Mammary epithelial cell (primary cell): ENCODE data around the gene APLP1.

Source experiments
- CTCF ChIP-seq, 2 donors: IDR thresholded peaks in 1 of 2; conservative IDR thresholded peaks in 1 of 2; 2 replicates each; pipeline ENCODE4 v1.5.1; 2011 to 2012; ENCODE audit warnings: inconsistent platforms in 2 of 2, low read length in 2 of 2, mild to moderate bottlenecking in 2 of 2, control low read depth in 1 of 2, low read depth in 1 of 2; ENCODE audit not compliant: insufficient read depth in 1 of 2; ENCODE audit errors: extremely low read depth in 1 of 2
- EZH2 ChIP-seq: IDR thresholded peaks from 2 replicates; pipeline ENCODE4 v1.6.1; 2012; ENCODE audit warnings: low read length, inconsistent platforms, borderline replicate concordance

DNA sequence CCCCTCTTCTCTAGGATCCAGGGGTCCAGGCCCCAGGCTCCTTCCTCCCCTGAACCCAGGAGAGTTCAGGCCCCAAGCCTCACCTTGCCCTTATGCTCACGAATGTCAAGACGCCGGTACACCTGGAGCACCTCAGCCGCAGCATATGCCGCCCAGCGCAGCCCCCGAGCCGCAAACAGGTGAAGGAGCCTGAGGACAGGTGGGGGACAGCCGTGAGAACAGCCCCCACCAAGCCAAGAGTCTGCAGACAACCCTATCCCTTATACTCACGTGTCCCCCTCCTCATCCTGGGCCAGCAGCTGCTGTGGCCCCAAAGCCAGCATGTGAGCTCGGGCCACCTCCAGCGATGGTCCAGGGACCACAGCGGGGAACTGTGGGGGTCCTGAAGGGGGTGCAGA lies 28.3 kb downstream of the APLP1 start:
- no peak for TF ChIP-seq CTCF (conservative IDR thresholded peaks at IDR 0.05 in 1 of 2, IDR thresholded peaks at IDR 0.05 in 1 of 2; ENCODE audit: extremely low read depth in 1 of 2, insufficient read depth in 1 of 2, low read depth in 1 of 2, low read length in 2 of 2)
- TF ChIP-seq EZH2, result no peak
